ENCODE data around the gene GRIA4. TPM values are rescaled to one million over a fixed set of nuclear protein-coding genes. Genes with fewer than 3 reads are reported as not detected.

Gene GRIA4
- total and polyA plus RNA-seq, 4 donors, result 49.0 to 206 (median 104) TPM

- H3K4me3 ChIP-seq (ENCODE audit: low read depth, low read length), result no peak overlapping the region
- no peaks in the 10 kb centered on the region for H3K4me1 ChIP-seq (ENCODE audit: control insufficient read depth, insufficient read depth, low read length)
- no CpG with 5 or more reads among the region's 2 CpGs for WGBS (ENCODE audit: insufficient coverage)
- DNase-seq (ENCODE audit: low read depth in 4 of 6, low spot score in 6 of 6), result no peak
- no peaks in the 10 kb centered on the region for H3K36me3 ChIP-seq (ENCODE audit: control insufficient read depth, insufficient read depth, low read length)
- H3K9me3 ChIP-seq (ENCODE audit: control insufficient read depth, insufficient read depth, low read length), result no peaks in the 10 kb centered on the region
- H3K27ac ChIP-seq (ENCODE audit: low read depth, low read length), result no peak overlapping the region
- H3K27me3 ChIP-seq (ENCODE audit: control insufficient read depth, insufficient read depth, low read length), result no peaks in the 10 kb centered on the region
Measured at GRCh38 chr11:105622016-105622415, 12.1 kb downstream of the GRIA4 start.

GRCh38 chr11:105632316-105632715 is 22.4 kb downstream of the GRIA4 start:
- H3K27ac ChIP-seq (ENCODE audit: low read depth, low read length), result no peak overlapping the region

GRCh38 chr11:105635466-105635865 is 25.6 kb downstream of the GRIA4 start:
- Histone ChIP-seq H3K27ac (ENCODE audit: low read depth, low read length) (no peak overlapping the region), H3K9me3 (ENCODE audit: control insufficient read depth, insufficient read depth, low read length) (no peaks in the 10 kb centered on the region), H3K4me1 (ENCODE audit: control insufficient read depth, insufficient read depth, low read length) (no peaks in the 10 kb centered on the region), H3K36me3 (ENCODE audit: control insufficient read depth, insufficient read depth, low read length) (no peaks in the 10 kb centered on the region), H3K27me3 (ENCODE audit: control insufficient read depth, insufficient read depth, low read length) (no peaks in the 10 kb centered on the region), H3K4me3 (ENCODE audit: low read depth, low read length) (no peak overlapping the region)
- no peak for DNase-seq (ENCODE audit: low read depth in 4 of 6, low spot score in 6 of 6)
- WGBS (ENCODE audit: insufficient coverage), result 86% methylated on average over 1 of the region's 4 CpGs

More at GRCh38 chr11:105632316-105632715, 22.4 kb downstream of the GRIA4 start:
- Histone ChIP-seq H3K4me1 (ENCODE audit: control insufficient read depth, insufficient read depth, low read length) (no peaks in the 10 kb centered on the region), H3K9me3 (ENCODE audit: control insufficient read depth, insufficient read depth, low read length) (no peaks in the 10 kb centered on the region), H3K27me3 (ENCODE audit: control insufficient read depth, insufficient read depth, low read length) (no peaks in the 10 kb centered on the region), H3K36me3 (ENCODE audit: control insufficient read depth, insufficient read depth, low read length) (no peaks in the 10 kb centered on the region), H3K4me3 (ENCODE audit: low read depth, low read length) (no peak overlapping the region)
- no peak for DNase-seq (ENCODE audit: low read depth in 4 of 6, low spot score in 6 of 6)

GRCh38 chr11:105636496-105636895 is 26.6 kb downstream of the GRIA4 start:
- Histone ChIP-seq H3K27ac (ENCODE audit: low read depth, low read length) (no peak overlapping the region), H3K9me3 (ENCODE audit: control insufficient read depth, insufficient read depth, low read length) (no peaks in the 10 kb centered on the region), H3K36me3 (ENCODE audit: control insufficient read depth, insufficient read depth, low read length) (no peaks in the 10 kb centered on the region), H3K4me3 (ENCODE audit: low read depth, low read length) (no peak overlapping the region), H3K27me3 (ENCODE audit: control insufficient read depth, insufficient read depth, low read length) (no peaks in the 10 kb centered on the region), H3K4me1 (ENCODE audit: control insufficient read depth, insufficient read depth, low read length) (no peaks in the 10 kb centered on the region)
- DNase-seq (ENCODE audit: low read depth in 4 of 6, low spot score in 6 of 6), result no peak
- no CpG with 5 or more reads among the region's 2 CpGs for WGBS (ENCODE audit: insufficient coverage)

- H3K4me3 ChIP-seq (ENCODE audit: low read depth, low read length), result no peak overlapping the region
- no CpG with 5 or more reads among the region's 1 CpG for WGBS (ENCODE audit: insufficient coverage)
- H3K4me1 ChIP-seq (ENCODE audit: control insufficient read depth, insufficient read depth, low read length), result no peaks in the 10 kb centered on the region
- H3K36me3 ChIP-seq (ENCODE audit: control insufficient read depth, insufficient read depth, low read length), result no peaks in the 10 kb centered on the region
- no peaks in the 10 kb centered on the region for H3K27me3 ChIP-seq (ENCODE audit: control insufficient read depth, insufficient read depth, low read length)
- H3K9me3 ChIP-seq (ENCODE audit: control insufficient read depth, insufficient read depth, low read length), result no peaks in the 10 kb centered on the region
- DNase-seq (ENCODE audit: low read depth in 4 of 6, low spot score in 6 of 6), result no peak
- H3K27ac ChIP-seq (ENCODE audit: low read depth, low read length), result no peak overlapping the region
Measured at GRCh38 chr11:105639527-105639926, 29.7 kb downstream of the GRIA4 start.

- Histone ChIP-seq H3K27ac (ENCODE audit: low read depth, low read length) (no peak overlapping the region), H3K27me3 (ENCODE audit: control insufficient read depth, insufficient read depth, low read length) (no peaks in the 10 kb centered on the region), H3K4me1 (ENCODE audit: control insufficient read depth, insufficient read depth, low read length) (no peaks in the 10 kb centered on the region), H3K4me3 (ENCODE audit: low read depth, low read length) (no peak overlapping the region), H3K9me3 (ENCODE audit: control insufficient read depth, insufficient read depth, low read length) (no peaks in the 10 kb centered on the region), H3K36me3 (ENCODE audit: control insufficient read depth, insufficient read depth, low read length) (no peaks in the 10 kb centered on the region)
- no peak for DNase-seq (ENCODE audit: low read depth in 4 of 6, low spot score in 6 of 6)
Measured at GRCh38 chr11:105641433-105641832, 31.6 kb downstream of the GRIA4 start.

GRCh38 chr11:105642870-105643269 is 33.0 kb downstream of the GRIA4 start:
- no peaks in the 10 kb centered on the region for H3K36me3 ChIP-seq (ENCODE audit: control insufficient read depth, insufficient read depth, low read length)
- H3K4me1 ChIP-seq (ENCODE audit: control insufficient read depth, insufficient read depth, low read length), result no peaks in the 10 kb centered on the region
- no peaks in the 10 kb centered on the region for H3K27me3 ChIP-seq (ENCODE audit: control insufficient read depth, insufficient read depth, low read length)
- no peak for DNase-seq (ENCODE audit: low read depth in 4 of 6, low spot score in 6 of 6)
- H3K9me3 ChIP-seq (ENCODE audit: control insufficient read depth, insufficient read depth, low read length), result no peaks in the 10 kb centered on the region
- H3K27ac ChIP-seq (ENCODE audit: low read depth, low read length), result no peak overlapping the region
- H3K4me3 ChIP-seq (ENCODE audit: low read depth, low read length), result no peak overlapping the region

- WGBS (ENCODE audit: insufficient coverage), result 83% methylated on average over 2 of the region's 7 CpGs
- H3K36me3 ChIP-seq (ENCODE audit: control insufficient read depth, insufficient read depth, low read length), result no peaks in the 10 kb centered on the region
- H3K27me3 ChIP-seq (ENCODE audit: control insufficient read depth, insufficient read depth, low read length), result no peaks in the 10 kb centered on the region
- H3K9me3 ChIP-seq (ENCODE audit: control insufficient read depth, insufficient read depth, low read length), result no peaks in the 10 kb centered on the region
- H3K4me3 ChIP-seq (ENCODE audit: low read depth, low read length), result no peak overlapping the region
- no peak for DNase-seq (ENCODE audit: low read depth in 4 of 6, low spot score in 6 of 6)
- H3K4me1 ChIP-seq (ENCODE audit: control insufficient read depth, insufficient read depth, low read length), result no peaks in the 10 kb centered on the region
- no peak overlapping the region for H3K27ac ChIP-seq (ENCODE audit: low read depth, low read length)
Measured at GRCh38 chr11:105644839-105645573, 35.1 kb downstream of the GRIA4 start.

GRCh38 chr11:105647780-105648179 is 37.9 kb downstream of the GRIA4 start:
- no CpG with 5 or more reads among the region's 1 CpG for WGBS (ENCODE audit: insufficient coverage)
- H3K36me3 ChIP-seq (ENCODE audit: control insufficient read depth, insufficient read depth, low read length), result no peaks in the 10 kb centered on the region
- H3K27ac ChIP-seq (ENCODE audit: low read depth, low read length), result no peak overlapping the region
- DNase-seq (ENCODE audit: low read depth in 4 of 6, low spot score in 6 of 6), result no peak
- no peaks in the 10 kb centered on the region for H3K4me1 ChIP-seq (ENCODE audit: control insufficient read depth, insufficient read depth, low read length)
- H3K27me3 ChIP-seq (ENCODE audit: control insufficient read depth, insufficient read depth, low read length), result no peaks in the 10 kb centered on the region
- no peaks in the 10 kb centered on the region for H3K9me3 ChIP-seq (ENCODE audit: control insufficient read depth, insufficient read depth, low read length)
- H3K4me3 ChIP-seq (ENCODE audit: low read depth, low read length), result no peak overlapping the region

GRCh38 chr11:105648762-105649161 is 38.9 kb downstream of the GRIA4 start:
- Histone ChIP-seq H3K27ac (ENCODE audit: low read depth, low read length) (no peak overlapping the region), H3K36me3 (ENCODE audit: control insufficient read depth, insufficient read depth, low read length) (no peaks in the 10 kb centered on the region), H3K4me3 (ENCODE audit: low read depth, low read length) (no peak overlapping the region), H3K27me3 (ENCODE audit: control insufficient read depth, insufficient read depth, low read length) (no peaks in the 10 kb centered on the region), H3K9me3 (ENCODE audit: control insufficient read depth, insufficient read depth, low read length) (no peaks in the 10 kb centered on the region), H3K4me1 (ENCODE audit: control insufficient read depth, insufficient read depth, low read length) (no peaks in the 10 kb centered on the region)
- no peak for DNase-seq (ENCODE audit: low read depth in 4 of 6, low spot score in 6 of 6)
- no CpG with 5 or more reads among the region's 4 CpGs for WGBS (ENCODE audit: insufficient coverage)

All from spinal cord (tissue), 10 donors.